GM23248 (cell line): ENCODE results near the gene OR2T8.

Experiments used
- EZH2 ChIP-seq: fragments of 200-600 bp; sonication (generic); IDR thresholded peaks from 2 replicates; pipeline ENCODE4 v1.6.1; 2018; ENCODE audit warnings: antibody characterized with exemption, mild to moderate bottlenecking; ENCODE audit not compliant: insufficient read depth, poor library complexity, severe bottlenecking
- EZH2phosphoT487 ChIP-seq: fragments of 200-600 bp; sonication (generic); IDR thresholded peaks from 2 replicates; pipeline ENCODE4 v1.6.1; 2018; ENCODE audit warnings: antibody characterized with exemption, moderate library complexity, mild to moderate bottlenecking, low read depth; ENCODE audit not compliant: insufficient read depth

- TF ChIP-seq EZH2, result no peak
- TF ChIP-seq EZH2phosphoT487, result no peak
Measured at GRCh38 chr1:247942624-247943023, 22.6 kb downstream of the OR2T8 start.
